GM12872 (cell line): ENCODE results near the gene EIF4E3.

Experiments
- TF ChIP-seq, protein P1 (sequence below): IDR thresholded peaks from 3 replicates; pipeline ENCODE4 v1.5.1; 2011; ENCODE audit warnings: low read depth, mild to moderate bottlenecking, low read length, moderate library complexity; ENCODE audit not compliant: insufficient read depth

Gene EIF4E3

GRCh38 chr3:71709908-71710511 lies 15.2 kb downstream of the EIF4E3 start:
- TF ChIP-seq, protein P1, sequence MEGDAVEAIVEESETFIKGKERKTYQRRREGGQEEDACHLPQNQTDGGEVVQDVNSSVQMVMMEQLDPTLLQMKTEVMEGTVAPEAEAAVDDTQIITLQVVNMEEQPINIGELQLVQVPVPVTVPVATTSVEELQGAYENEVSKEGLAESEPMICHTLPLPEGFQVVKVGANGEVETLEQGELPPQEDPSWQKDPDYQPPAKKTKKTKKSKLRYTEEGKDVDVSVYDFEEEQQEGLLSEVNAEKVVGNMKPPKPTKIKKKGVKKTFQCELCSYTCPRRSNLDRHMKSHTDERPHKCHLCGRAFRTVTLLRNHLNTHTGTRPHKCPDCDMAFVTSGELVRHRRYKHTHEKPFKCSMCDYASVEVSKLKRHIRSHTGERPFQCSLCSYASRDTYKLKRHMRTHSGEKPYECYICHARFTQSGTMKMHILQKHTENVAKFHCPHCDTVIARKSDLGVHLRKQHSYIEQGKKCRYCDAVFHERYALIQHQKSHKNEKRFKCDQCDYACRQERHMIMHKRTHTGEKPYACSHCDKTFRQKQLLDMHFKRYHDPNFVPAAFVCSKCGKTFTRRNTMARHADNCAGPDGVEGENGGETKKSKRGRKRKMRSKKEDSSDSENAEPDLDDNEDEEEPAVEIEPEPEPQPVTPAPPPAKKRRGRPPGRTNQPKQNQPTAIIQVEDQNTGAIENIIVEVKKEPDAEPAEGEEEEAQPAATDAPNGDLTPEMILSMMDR, result no peak

DNA sequence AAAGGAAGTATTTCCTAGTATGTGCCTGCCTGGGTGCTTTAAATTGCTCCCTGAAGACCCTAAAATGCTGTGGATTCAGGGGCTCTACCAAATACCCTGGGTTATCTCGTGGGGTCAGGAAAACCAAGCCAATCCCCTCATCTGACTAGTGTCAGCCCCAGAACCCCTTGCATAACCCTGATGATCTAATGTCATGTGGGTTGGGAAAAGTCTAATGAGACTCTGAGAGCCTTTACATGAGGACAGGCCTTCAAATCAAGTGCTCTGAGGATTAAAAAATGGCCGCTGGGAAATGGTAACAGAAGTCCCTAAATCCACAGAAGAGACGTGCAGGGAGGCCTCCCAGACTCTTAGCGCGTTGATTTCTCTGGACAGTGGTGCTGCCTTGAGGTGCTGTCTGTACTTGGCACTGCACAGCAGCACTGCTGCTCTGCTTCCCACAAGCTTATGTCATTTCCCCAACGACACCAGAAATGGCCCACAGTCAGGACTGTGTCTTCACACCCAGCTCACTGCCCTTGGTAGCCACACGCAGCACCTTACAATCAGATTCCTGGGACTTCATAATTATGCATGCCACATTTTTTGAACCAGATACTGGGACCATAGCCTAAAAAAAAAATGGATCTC lies 16.6 kb downstream of the EIF4E3 start:
- TF ChIP-seq, protein P1, result no peak

DNA sequence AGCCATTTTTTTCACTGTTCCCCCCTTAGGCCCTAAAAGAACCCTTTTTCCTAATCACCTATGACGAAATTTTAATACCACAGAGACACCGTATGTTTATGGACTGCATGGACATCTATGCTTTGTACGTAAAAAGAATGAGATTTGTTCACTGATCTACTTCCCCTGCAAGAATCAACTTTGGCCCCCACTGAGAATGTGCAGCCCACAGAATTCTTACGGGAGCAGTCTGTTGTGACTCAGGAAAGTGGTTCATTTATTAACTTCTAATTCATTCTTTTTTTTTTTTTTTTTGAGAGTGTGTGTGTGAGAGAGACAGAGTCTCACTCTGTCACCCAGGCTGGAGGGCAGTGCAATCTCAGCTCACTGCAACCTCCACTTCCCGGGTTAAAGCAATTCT lies 17.6 kb downstream of the EIF4E3 start:
- TF ChIP-seq, protein P1, result no peak

- TF ChIP-seq, protein P1, result no peak
Observed at GRCh38 chr3:71705681-71706080, 19.5 kb downstream of the EIF4E3 start.

GRCh38 chr3:71704915-71705314 lies 20.3 kb downstream of the EIF4E3 start:
- TF ChIP-seq, protein P1, result no peak

GRCh38 chr3:71703797-71704196 lies 21.4 kb downstream of the EIF4E3 start:
- TF ChIP-seq, protein P1, result no peak

GRCh38 chr3:71702131-71703024 lies 22.8 kb downstream of the EIF4E3 start:
- TF ChIP-seq, protein P1, result no peak
